Measurements from ENCODE around the gene KANSL1.

The KANSL1 gene

GRCh38 chr17:46179375-46179999 lies 13.7 kb downstream of the KANSL1 start:
- Histone ChIP-seq H3K4me2 (ENCODE audit: low read length) (no peak overlapping the region), H3K36me3 (ENCODE audit: control insufficient read depth, low read length) (peaks cover 17% of the 10 kb centered on the region), H3K4me1 (ENCODE audit: control insufficient read depth, low read length) (peaks cover 28% of the 10 kb centered on the region), H3K9me3 (ENCODE audit: control insufficient read depth, insufficient read depth, low read length) (no peaks in the 10 kb centered on the region), H3F3A (ENCODE audit: control insufficient read depth, insufficient read depth) (0 out of 2 replicates have a peak, but pooled peaks cover 5% of the 10 kb centered on the region), H4K20me1 (ENCODE audit: control insufficient read depth, insufficient read depth, low read depth, low read length) (peaks cover 66% of the 10 kb centered on the region), H3K9me2 (replicated peaks; ENCODE audit: control insufficient read depth, low read length) (no peaks in the 10 kb centered on the region), H3K27me3 (ENCODE audit: control insufficient read depth, low read length) (no peaks in the 10 kb centered on the region), H3K4me3 (ENCODE audit: low read length) (no peak overlapping the region), H3K79me2 (ENCODE audit: control insufficient read depth, low read length) (peaks cover 100% of the 10 kb centered on the region), H3K27ac (ENCODE audit: low read depth, low read length) (no peak overlapping the region)
- no peak for TF ChIP-seq CTCF (IDR thresholded peaks at IDR 0.05; ENCODE audit: low read depth, low read length, poor library complexity, severe bottlenecking)
- no peak for TF ChIP-seq EZH2phosphoT487 (IDR thresholded peaks at IDR 0.05; ENCODE audit: borderline replicate concordance, low read length)

- no peak overlapping the region for H3K27ac ChIP-seq (ENCODE audit: low read depth, low read length)
- no peaks in the 10 kb centered on the region for H3K9me2 ChIP-seq (replicated peaks; ENCODE audit: control insufficient read depth, low read length)
- no peak for TF ChIP-seq CTCF (IDR thresholded peaks at IDR 0.05; ENCODE audit: low read depth, low read length, poor library complexity, severe bottlenecking)
- no peak for TF ChIP-seq EZH2phosphoT487 (IDR thresholded peaks at IDR 0.05; ENCODE audit: borderline replicate concordance, low read length)
- H3K9me3 ChIP-seq (ENCODE audit: control insufficient read depth, insufficient read depth, low read length) = no peaks in the 10 kb centered on the region
- no peak overlapping the region for H3K4me2 ChIP-seq (ENCODE audit: low read length)
- H3K4me3 ChIP-seq (ENCODE audit: low read length) = no peak overlapping the region
- H3F3A ChIP-seq (ENCODE audit: control insufficient read depth, insufficient read depth) = 0 out of 2 replicates have a peak, but pooled peaks cover 5% of the 10 kb centered on the region
- H3K36me3 ChIP-seq (ENCODE audit: control insufficient read depth, low read length) = peaks cover 23% of the 10 kb centered on the region
- H3K4me1 ChIP-seq (ENCODE audit: control insufficient read depth, low read length) = peaks cover 21% of the 10 kb centered on the region
- no peaks in the 10 kb centered on the region for H3K27me3 ChIP-seq (ENCODE audit: control insufficient read depth, low read length)
- H3K79me2 ChIP-seq (ENCODE audit: control insufficient read depth, low read length) = peaks cover 100% of the 10 kb centered on the region
- H4K20me1 ChIP-seq (ENCODE audit: control insufficient read depth, insufficient read depth, low read depth, low read length) = peaks cover 66% of the 10 kb centered on the region
Measured at GRCh38 chr17:46178550-46179214, 14.5 kb downstream of the KANSL1 start.

GRCh38 chr17:46176975-46177374 lies 16.3 kb downstream of the KANSL1 start:
- Histone ChIP-seq H3K9me2 (replicated peaks; ENCODE audit: control insufficient read depth, low read length) (no peaks in the 10 kb centered on the region), H3K27ac (ENCODE audit: low read depth, low read length) (no peak overlapping the region), H4K20me1 (ENCODE audit: control insufficient read depth, insufficient read depth, low read depth, low read length) (peaks cover 65% of the 10 kb centered on the region), H3K27me3 (ENCODE audit: control insufficient read depth, low read length) (no peaks in the 10 kb centered on the region), H3K79me2 (ENCODE audit: control insufficient read depth, low read length) (peaks cover 100% of the 10 kb centered on the region), H3K4me2 (ENCODE audit: low read length) (no peak overlapping the region), H3K4me3 (ENCODE audit: low read length) (no peak overlapping the region), H3K4me1 (ENCODE audit: control insufficient read depth, low read length) (peaks cover 14% of the 10 kb centered on the region), H3F3A (ENCODE audit: control insufficient read depth, insufficient read depth) (peaks cover 3% of the 10 kb centered on the region; the same call in 1 of the 2 replicates), H3K9me3 (ENCODE audit: control insufficient read depth, insufficient read depth, low read length) (no peaks in the 10 kb centered on the region), H3K36me3 (ENCODE audit: control insufficient read depth, low read length) (peaks cover 39% of the 10 kb centered on the region)
- TF ChIP-seq CTCF (IDR thresholded peaks at IDR 0.05; ENCODE audit: low read depth, low read length, poor library complexity, severe bottlenecking) (no peak), EZH2phosphoT487 (IDR thresholded peaks at IDR 0.05; ENCODE audit: borderline replicate concordance, low read length) (no peak)

Data from DOHH2 (cell line).